Hepatocyte (in vitro differentiated cells): ENCODE data around the gene SBF2.

ENCODE experiments used
- CTCF ChIP-seq: fragments of 200-600 bp; sonication (generic); IDR thresholded peaks from 2 replicates; pipeline ENCODE4 v1.5.1; 2016; ENCODE audit warnings: antibody characterized with exemption, mild to moderate bottlenecking; ENCODE audit not compliant: poor library complexity
- EZH2 ChIP-seq: fragments of 200-600 bp; sonication (generic); IDR thresholded peaks from 2 replicates; pipeline ENCODE4 v1.6.1; 2016; ENCODE audit warnings: antibody characterized with exemption, mild to moderate bottlenecking, borderline replicate concordance
- EZH2phosphoT487 ChIP-seq: fragments of 200-600 bp; sonication (generic); IDR thresholded peaks from one replicate; pipeline ENCODE4 v1.6.1; 2018; ENCODE audit warnings: antibody characterized with exemption, mild to moderate bottlenecking, low read depth, moderate library complexity; ENCODE audit not compliant: unreplicated experiment, severe bottlenecking

DNA sequence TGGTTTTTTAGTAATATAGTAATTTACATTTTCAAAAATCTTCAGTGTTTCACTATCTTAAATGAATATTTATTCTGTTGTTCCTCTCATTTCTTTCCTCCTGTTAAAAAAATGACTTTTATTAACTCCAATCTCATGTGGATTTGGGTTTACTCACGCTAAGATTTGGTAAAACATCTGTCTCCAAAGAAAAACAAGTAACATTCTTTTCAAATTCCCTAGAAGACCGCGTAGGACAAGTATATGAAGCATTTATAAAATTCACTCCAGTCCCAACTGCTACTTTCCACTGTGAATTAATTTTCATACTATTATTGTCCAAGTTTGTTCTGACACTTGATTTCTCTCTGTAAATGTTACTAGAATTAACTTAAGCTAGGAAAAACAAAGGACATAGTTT is 26.2 kb downstream of the SBF2 start:
- TF ChIP-seq EZH2phosphoT487 = no peak
- TF ChIP-seq CTCF = no peak
- no peak for TF ChIP-seq EZH2
